ENCODE data around the gene AIFM3. TPM values are rescaled to one million over a fixed set of nuclear protein-coding genes. Genes with fewer than 3 reads are reported as not detected.

Gene AIFM3
- total and polyA plus RNA-seq, 4 donors: 0.38 to 1.1 (median 0.63) TPM

- Histone ChIP-seq H3K9ac (ENCODE audit: low read depth in 1 of 2, low read length in 2 of 2) (peak within 1 kb of the TSS; percentile 94 to 97), H3K4me1 (ENCODE audit: control insufficient read depth in 4 of 4, insufficient read depth in 4 of 4, low read length in 3 of 4) (peaks cover 12 to 30% (median 23%) of the 10 kb centered on the region in 4 donors), H3K36me3 (ENCODE audit: control insufficient read depth in 4 of 4, insufficient read depth in 3 of 4, low read depth in 1 of 4, low read length in 3 of 4) (peaks cover 0 to 30% (median under 1%) of the 10 kb centered on the region in 4 donors), H3K27me3 (ENCODE audit: control insufficient read depth in 4 of 4, insufficient read depth in 4 of 4, low read length in 3 of 4) (no peaks in the 10 kb centered on the region), H3K4me3 (ENCODE audit: low read depth in 1 of 3, low read length in 3 of 3) (peak within 1 kb of the TSS; percentile 75 to 89 (median 87)), H3K9me3 (ENCODE audit: control insufficient read depth in 4 of 4, low read length in 3 of 4) (no peaks in the 10 kb centered on the region), H3K27ac (ENCODE audit: low read depth in 1 of 2, low read length in 2 of 2) (peak within 1 kb of the TSS; percentile 91 to 96)
- TF ChIP-seq FOXA1 (IDR thresholded peaks at IDR 0.05) (no peak), EGR1 (IDR thresholded peaks at IDR 0.05; ENCODE audit: low read depth in 2 of 2) (no peak), REST (IDR thresholded peaks at IDR 0.05) (peak; percentile 84), YY1 (IDR thresholded peaks at IDR 0.05) (peak; percentile 90), TAF1 (conservative IDR thresholded peaks at IDR 0.05) (no peak), GABPA (IDR thresholded peaks at IDR 0.05 in 1 of 2, conservative IDR thresholded peaks at IDR 0.05 in 1 of 2) (peak in 1 of 2 donors; percentile 92), NR2F2 (IDR thresholded peaks at IDR 0.05) (no peak), HNF4A (conservative IDR thresholded peaks at IDR 0.05) (peak in 1 of 2 donors; percentile 4), JUND (IDR thresholded peaks at IDR 0.05) (no peak), RXRA (IDR thresholded peaks at IDR 0.05) (peak in 1 of 2 donors; percentile 34), HNF4G (IDR thresholded peaks at IDR 0.05) (no peak), RAD21 (IDR thresholded peaks at IDR 0.05) (peak in 1 of 2 donors; percentile 48), SP1 (IDR thresholded peaks at IDR 0.05) (peak; percentile 57), FOXA2 (IDR thresholded peaks at IDR 0.05) (no peak)
- TF ChIP-seq, protein P1, sequence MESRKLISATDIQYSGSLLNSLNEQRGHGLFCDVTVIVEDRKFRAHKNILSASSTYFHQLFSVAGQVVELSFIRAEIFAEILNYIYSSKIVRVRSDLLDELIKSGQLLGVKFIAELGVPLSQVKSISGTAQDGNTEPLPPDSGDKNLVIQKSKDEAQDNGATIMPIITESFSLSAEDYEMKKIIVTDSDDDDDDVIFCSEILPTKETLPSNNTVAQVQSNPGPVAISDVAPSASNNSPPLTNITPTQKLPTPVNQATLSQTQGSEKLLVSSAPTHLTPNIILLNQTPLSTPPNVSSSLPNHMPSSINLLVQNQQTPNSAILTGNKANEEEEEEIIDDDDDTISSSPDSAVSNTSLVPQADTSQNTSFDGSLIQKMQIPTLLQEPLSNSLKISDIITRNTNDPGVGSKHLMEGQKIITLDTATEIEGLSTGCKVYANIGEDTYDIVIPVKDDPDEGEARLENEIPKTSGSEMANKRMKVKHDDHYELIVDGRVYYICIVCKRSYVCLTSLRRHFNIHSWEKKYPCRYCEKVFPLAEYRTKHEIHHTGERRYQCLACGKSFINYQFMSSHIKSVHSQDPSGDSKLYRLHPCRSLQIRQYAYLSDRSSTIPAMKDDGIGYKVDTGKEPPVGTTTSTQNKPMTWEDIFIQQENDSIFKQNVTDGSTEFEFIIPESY (IDR thresholded peaks at IDR 0.05): peak; percentile 99
- TF ChIP-seq, protein P2, sequence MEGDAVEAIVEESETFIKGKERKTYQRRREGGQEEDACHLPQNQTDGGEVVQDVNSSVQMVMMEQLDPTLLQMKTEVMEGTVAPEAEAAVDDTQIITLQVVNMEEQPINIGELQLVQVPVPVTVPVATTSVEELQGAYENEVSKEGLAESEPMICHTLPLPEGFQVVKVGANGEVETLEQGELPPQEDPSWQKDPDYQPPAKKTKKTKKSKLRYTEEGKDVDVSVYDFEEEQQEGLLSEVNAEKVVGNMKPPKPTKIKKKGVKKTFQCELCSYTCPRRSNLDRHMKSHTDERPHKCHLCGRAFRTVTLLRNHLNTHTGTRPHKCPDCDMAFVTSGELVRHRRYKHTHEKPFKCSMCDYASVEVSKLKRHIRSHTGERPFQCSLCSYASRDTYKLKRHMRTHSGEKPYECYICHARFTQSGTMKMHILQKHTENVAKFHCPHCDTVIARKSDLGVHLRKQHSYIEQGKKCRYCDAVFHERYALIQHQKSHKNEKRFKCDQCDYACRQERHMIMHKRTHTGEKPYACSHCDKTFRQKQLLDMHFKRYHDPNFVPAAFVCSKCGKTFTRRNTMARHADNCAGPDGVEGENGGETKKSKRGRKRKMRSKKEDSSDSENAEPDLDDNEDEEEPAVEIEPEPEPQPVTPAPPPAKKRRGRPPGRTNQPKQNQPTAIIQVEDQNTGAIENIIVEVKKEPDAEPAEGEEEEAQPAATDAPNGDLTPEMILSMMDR (IDR thresholded peaks at IDR 0.05; ENCODE audit: low read depth, low read length, missing input control): no peak
- TF ChIP-seq, protein P3, sequence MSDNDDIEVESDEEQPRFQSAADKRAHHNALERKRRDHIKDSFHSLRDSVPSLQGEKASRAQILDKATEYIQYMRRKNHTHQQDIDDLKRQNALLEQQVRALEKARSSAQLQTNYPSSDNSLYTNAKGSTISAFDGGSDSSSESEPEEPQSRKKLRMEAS (IDR thresholded peaks at IDR 0.05): no peak
- TF ChIP-seq, protein P4, sequence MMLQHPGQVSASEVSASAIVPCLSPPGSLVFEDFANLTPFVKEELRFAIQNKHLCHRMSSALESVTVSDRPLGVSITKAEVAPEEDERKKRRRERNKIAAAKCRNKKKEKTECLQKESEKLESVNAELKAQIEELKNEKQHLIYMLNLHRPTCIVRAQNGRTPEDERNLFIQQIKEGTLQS (IDR thresholded peaks at IDR 0.05): no peak
- DNase-seq (ENCODE audit: low spot score): peak; percentile 92
- WGBS: under 1% methylated on average over 83 of the region's 83 CpGs
Measured at GRCh38 chr22:21001601-21002325, 34.7 kb downstream of the AIFM3 start, which contains the start of gene THAP7. Gene THAP7, minus strand, starts transcription at chr22:21002118. Its CDS starts 207 bp downstream, at chr22:21001911.

Measured in liver (tissue), 9 donors.